GM12865 (cell line): ENCODE results near the gene NDUFA13.

ENCODE experiments used
- DNase-seq: peaks from one replicate; pipeline ENCODE4 v3.0.0; 2010; ENCODE audit warnings: low read depth
- H3K4me3 ChIP-seq: 2 replicates; pipeline ENCODE4 v1.5.1; 2011; ENCODE audit warnings: mild to moderate bottlenecking, low read depth, low read length, control low read depth
- TF ChIP-seq, protein P1 (sequence below): IDR thresholded peaks from 2 replicates; pipeline ENCODE4 v1.5.1; 2011; ENCODE audit warnings: low read length, control low read depth, low read depth, inconsistent platforms; ENCODE audit not compliant: insufficient read depth; ENCODE audit errors: missing control alignments

Gene NDUFA13

GRCh38 chr19:19540064-19540714, 24.2 kb downstream of the NDUFA13 start:
- TF ChIP-seq, protein P1, sequence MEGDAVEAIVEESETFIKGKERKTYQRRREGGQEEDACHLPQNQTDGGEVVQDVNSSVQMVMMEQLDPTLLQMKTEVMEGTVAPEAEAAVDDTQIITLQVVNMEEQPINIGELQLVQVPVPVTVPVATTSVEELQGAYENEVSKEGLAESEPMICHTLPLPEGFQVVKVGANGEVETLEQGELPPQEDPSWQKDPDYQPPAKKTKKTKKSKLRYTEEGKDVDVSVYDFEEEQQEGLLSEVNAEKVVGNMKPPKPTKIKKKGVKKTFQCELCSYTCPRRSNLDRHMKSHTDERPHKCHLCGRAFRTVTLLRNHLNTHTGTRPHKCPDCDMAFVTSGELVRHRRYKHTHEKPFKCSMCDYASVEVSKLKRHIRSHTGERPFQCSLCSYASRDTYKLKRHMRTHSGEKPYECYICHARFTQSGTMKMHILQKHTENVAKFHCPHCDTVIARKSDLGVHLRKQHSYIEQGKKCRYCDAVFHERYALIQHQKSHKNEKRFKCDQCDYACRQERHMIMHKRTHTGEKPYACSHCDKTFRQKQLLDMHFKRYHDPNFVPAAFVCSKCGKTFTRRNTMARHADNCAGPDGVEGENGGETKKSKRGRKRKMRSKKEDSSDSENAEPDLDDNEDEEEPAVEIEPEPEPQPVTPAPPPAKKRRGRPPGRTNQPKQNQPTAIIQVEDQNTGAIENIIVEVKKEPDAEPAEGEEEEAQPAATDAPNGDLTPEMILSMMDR = no peak
- H3K4me3 ChIP-seq = no peak overlapping the region
- DNase-seq = peak; percentile 74

- H3K4me3 ChIP-seq = no peak overlapping the region
- peak; percentile 75 for DNase-seq
- TF ChIP-seq, protein P1 = no peak
These were observed 24.9 kb downstream of the NDUFA13 start for GRCh38 chr19:19540715-19541515.

DNA sequence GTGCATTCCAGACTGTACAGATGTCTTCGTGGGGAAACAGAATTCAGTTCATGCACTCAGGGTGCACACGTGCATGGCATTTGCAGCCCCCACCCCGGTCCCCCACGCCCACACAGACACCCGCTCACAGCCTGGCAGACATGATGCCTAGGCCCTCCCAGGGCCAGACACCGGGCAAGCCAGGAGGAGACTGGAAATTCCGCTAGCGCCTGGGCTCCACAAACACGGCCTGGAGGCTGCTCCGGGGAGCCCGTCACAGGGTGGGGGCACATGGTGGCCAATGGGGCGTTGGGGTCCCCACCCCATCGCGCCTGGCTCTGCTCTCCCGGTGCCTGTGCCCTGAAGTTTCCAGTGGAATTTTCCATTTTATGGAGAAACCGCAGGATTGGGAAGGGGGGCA, 25.6 kb downstream of the NDUFA13 start:
- TF ChIP-seq, protein P1 = no peak
- no peak for DNase-seq
- no peak overlapping the region for H3K4me3 ChIP-seq

GRCh38 chr19:19542507-19542906, 26.5 kb downstream of the NDUFA13 start:
- no peak for DNase-seq
- no peak overlapping the region for H3K4me3 ChIP-seq
- TF ChIP-seq, protein P1 = no peak

GRCh38 chr19:19543101-19543500, 27.1 kb downstream of the NDUFA13 start:
- H3K4me3 ChIP-seq = no peak overlapping the region
- TF ChIP-seq, protein P1 = no peak
- DNase-seq = no peak

DNA sequence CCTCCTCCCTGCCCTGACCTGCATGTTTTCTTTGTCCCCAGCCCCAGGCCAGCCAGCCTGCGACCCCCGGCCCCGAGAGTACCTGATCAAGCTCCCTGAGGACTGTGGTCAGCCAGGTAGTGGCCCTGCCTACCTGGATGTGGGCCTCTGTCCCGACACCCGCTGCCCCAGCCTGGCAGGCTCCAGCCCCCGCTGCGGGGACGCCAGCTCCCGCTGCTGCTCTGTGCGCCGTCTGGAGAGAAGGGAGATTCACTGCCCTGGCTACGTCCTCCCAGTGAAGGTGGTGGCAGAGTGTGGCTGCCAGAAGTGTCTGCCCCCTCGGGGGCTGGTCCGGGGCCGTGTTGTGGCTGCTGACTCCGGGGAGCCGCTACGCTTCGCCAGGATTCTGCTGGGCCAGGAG, 27.6 kb downstream of the NDUFA13 start:
- TF ChIP-seq, protein P1 = no peak
- DNase-seq = no peak
- no peak overlapping the region for H3K4me3 ChIP-seq
